Inferior parietal cortex (tissue), 1 donor: ENCODE results near the gene ADAP1.
"Not testable (repeated sequence)": the region's sequence is repeated elsewhere in the genome, so short reads cannot be mapped to it uniquely, and the experiment has no call there.

Experiments
- DNase-seq: peaks from one replicate; pipeline ENCODE4 v3.0.0-alpha.2; 2016; ENCODE audit errors: extremely low spot score

The ADAP1 gene

DNA sequence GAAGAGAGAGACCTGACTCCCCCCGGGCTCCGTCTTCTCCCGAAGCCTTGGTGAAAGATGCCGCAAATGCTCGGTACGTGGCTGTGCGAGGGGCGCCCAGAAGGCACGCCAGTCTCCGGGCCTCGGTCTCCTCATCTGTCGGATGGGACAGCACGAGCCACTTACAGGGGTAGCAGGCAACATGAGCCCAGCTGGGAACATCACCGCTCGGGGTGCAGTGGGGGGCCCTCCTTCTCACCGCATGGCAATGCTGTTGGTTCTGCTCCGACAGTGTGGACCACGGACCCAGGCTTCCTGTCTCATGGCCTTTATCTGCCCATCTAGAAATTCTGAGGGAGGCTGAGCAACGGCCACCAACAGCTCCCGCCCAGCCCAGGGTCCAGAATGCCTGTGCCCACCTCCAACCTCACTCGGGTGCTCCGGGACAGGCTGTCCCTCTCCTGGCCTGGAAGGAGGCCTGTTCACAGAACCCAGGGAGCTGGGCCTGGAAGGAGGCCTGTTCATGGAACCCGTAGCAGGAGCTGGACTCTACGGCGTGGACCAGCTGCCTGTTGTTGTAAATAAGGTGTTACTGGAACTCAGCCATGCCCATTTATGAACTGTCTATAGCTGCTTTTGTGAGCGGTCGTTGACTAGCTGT is 15.8 kb downstream of the ADAP1 start:
- no peak for DNase-seq

- no peak for DNase-seq
Observed at GRCh38 chr7:937856-938484, 16.5 kb downstream of the ADAP1 start.

DNA sequence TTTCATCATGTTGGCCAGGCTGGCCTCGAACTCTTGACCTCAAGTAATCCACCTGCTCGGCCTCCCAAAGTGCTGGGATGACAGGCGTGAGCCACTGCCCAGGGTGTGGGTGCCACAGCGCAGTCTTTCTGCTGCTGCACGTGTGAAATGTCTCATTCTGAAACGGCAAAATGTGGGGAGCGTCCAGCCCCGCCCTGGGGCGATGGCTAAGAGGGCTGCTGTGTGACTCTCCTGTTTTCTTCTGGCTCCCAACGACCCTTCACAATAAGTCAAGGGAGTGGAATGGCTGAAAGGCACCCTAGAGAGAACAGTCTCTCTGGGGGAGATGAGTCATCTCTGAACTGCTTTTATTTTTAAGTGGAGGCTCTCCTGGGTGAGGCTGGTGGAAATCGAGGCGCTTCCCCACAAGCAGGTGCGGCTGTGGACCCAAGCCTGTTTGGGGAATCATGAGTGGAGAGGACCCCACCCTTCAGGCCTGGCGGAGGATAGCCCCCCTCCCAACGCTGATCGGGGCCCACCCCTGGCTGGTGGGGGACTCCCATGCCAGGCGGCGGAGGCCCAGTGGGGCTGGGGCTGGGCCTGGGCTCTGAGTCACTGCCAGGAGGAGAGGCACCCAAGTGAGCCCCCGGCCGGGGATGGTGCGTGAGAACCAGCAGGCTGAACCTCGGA is 18.0 kb downstream of the ADAP1 start:
- DNase-seq, result no peak

DNA sequence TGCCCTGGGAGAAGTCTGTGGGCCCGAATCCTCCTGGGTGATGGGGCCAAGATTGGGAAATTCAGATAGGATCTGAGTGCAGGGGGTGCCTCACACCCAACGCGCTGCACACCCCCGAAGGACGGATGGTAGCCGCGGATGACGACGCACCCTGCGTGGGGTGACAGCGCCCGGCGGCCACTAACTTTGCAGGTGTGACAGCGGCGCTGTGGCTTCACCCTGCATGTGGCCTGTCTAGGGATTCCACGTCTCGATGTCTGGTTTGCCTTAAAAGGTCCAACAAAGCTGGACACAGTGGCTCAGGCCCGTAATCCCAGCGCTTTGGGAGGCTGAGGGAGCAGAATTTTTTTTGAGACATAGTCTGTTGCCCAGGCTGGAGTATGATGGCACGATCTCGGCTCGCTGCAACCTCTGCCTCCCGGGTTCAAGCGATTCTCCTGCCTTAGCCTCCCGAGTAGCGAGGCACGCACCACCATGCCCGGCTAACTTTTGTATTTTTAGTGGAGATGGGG is 18.6 kb downstream of the ADAP1 start:
- no peak for DNase-seq

- no peak for DNase-seq
Observed at GRCh38 chr7:935164-935873, 19.2 kb downstream of the ADAP1 start.

- no peak for DNase-seq
Observed at GRCh38 chr7:934469-935163, 19.9 kb downstream of the ADAP1 start.

- no peak for DNase-seq
Observed at GRCh38 chr7:932651-932975, 21.9 kb downstream of the ADAP1 start.

GRCh38 chr7:931871-932650 is 22.4 kb downstream of the ADAP1 start:
- DNase-seq, result no peak

GRCh38 chr7:930975-931758 is 23.3 kb downstream of the ADAP1 start:
- no peak for DNase-seq

DNA sequence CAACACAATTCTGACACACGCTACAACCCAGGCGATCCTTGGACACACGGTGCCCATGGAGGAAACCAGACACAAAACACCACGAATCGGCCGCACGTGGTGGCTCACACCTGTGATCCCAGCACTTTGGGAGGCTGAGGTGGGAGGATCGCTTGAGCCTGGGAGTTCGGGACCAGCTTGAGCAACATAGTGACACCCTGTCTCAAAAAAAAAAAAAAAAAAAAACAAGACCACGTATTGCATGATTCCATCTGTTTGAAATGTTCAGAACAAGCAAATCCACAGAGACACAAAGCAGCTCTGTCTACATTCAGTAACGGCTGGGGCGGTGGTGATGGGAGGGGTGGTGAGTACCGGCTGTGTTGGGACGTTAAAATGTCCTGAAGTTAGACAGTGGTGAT is 25.2 kb downstream of the ADAP1 start:
- no peak for DNase-seq

- DNase-seq, result peak; percentile 74
Observed at GRCh38 chr7:927031-927671, 27.3 kb downstream of the ADAP1 start.

DNA sequence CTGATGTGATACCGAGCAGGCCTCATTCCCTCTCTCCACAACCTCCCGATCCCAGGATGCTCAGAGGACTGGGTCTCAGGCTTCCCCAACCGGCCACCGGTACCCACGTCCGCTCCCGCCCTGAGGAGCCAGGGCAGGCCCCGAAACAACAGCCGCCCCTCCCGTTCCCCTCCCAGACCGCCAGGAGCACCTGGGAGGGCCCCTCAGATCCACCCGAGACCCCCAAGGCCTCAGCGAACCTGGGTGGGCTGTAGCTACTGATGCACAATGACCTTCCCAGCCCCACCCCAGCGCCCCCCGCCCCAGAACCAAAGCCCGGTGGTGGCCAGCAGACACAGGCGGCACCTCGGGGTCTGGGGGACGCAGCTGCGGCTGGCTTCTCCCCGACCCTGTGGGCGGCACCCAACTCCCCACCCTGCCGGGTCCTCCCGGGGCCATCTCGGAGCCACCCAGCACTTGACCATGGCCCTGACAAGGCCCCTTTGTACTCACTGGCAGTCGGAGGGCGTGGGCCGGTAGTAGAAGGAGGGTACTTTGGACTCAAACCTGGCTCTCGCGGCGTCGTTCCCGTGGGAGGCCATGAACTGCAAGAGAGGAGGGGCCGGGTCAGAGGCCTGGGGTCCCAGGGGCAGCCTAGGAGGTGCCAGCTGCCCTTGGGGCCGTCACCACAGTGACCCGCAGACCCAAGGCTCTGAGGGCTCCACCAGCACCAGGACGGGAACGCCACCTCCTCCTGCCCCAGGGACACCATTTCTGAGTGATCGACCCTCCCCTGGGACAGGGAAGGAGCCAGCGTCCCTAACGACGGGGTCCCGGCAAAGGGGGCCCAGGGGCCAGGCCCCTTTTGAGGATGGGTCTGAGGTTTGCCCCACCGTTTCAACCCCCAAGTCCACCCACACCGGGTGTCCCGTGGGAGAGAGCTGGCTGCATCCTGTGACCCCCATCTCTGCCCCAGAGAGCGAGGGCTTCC is 28.1 kb downstream of the ADAP1 start:
- DNase-seq, result no peak

- DNase-seq, result no peak
Observed at GRCh38 chr7:925601-926000, 28.9 kb downstream of the ADAP1 start.

- DNase-seq, result no peak
Observed at GRCh38 chr7:924541-925231, 29.8 kb downstream of the ADAP1 start.

- DNase-seq, result not testable (repeated sequence)
Observed at GRCh38 chr7:924042-924441, 30.4 kb downstream of the ADAP1 start.

DNA sequence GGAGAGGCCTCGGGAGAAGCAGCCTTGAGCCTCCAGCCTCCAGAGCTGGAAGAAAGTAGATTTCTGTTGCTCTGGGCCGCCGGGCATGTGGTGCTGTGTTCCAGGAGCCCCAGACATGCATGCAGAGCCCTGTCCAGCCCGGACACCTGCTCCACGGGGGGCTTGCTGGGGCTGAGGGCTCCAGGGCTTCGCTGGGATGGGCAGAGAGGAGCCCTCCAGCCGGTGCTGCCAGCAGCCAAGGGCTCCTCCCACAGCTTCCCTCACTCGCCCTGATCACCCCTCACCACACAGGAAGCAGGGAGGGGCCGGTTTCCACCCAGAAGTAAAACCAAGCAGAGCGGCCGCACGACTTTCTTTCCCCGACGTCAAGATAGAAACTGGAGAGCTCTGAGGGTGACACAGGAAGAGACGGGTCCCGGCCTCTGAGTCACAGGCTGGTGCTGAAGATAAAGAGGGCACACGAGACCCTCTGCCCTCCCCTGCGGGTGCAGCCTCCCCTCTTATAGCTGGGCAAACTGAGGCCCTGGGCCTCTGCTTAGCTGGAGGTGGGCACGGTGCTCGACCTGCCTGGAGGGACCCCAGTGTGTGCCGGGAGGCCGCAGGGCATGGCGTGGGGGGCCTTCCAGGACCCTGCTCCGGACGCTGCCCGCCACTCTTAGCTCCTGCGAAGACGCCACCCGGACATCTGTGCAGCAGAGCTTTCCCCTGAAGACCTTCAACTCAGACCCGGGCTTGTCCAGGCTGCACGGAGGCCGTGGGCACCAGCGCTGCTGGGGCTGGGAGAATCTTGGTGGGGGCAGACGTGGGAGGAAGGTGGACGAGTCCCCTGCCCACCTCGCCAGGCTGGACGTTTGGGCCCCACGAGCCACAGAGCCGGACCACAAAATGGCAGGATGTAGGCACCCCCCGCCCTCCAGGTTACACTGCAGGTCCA is 31.1 kb downstream of the ADAP1 start:
- no peak for DNase-seq
